Liver (tissue), 3 donors: ENCODE measurements around the gene ELOF1.

ENCODE experiments used
- GABPA ChIP-seq, 2 donors: IDR thresholded peaks in 1 of 2; conservative IDR thresholded peaks in 1 of 2; 2 replicates each; pipeline ENCODE4 v1.6.1; 2016; ENCODE audit warnings: antibody characterized with exemption in 2 of 2, mild to moderate bottlenecking in 1 of 2, moderate library complexity in 1 of 2
- HNF4A ChIP-seq, 2 donors: conservative IDR thresholded peaks; 2 replicates each; pipeline ENCODE4 v1.6.1; 2016; ENCODE audit warnings: antibody characterized with exemption in 2 of 2, mild to moderate bottlenecking in 2 of 2
- JUND ChIP-seq, 2 donors: IDR thresholded peaks; 2 replicates each; pipeline ENCODE4 v1.6.1; 2016; ENCODE audit warnings: antibody characterized with exemption in 2 of 2
- RAD21 ChIP-seq, 2 donors: IDR thresholded peaks; 2 replicates each; pipeline ENCODE4 v1.6.1; 2016; ENCODE audit warnings: antibody characterized with exemption in 2 of 2, mild to moderate bottlenecking in 2 of 2
- RXRA ChIP-seq, 2 donors: IDR thresholded peaks; 2 replicates each; pipeline ENCODE4 v1.6.1; 2017 to 2018; ENCODE audit warnings: antibody characterized with exemption in 2 of 2, mild to moderate bottlenecking in 1 of 2
- TAF1 ChIP-seq: conservative IDR thresholded peaks from 2 replicates; pipeline ENCODE4 v1.6.1; 2016; ENCODE audit warnings: antibody characterized with exemption, mild to moderate bottlenecking
- YY1 ChIP-seq: IDR thresholded peaks from 2 replicates; pipeline ENCODE4 v1.6.1; 2016; ENCODE audit warnings: antibody characterized with exemption, mild to moderate bottlenecking
- TF ChIP-seq, protein P1 (sequence below): fragments of 150-350 bp; IDR thresholded peaks from 2 replicates; pipeline ENCODE4 v1.5.1; 2017; ENCODE audit warnings: improper control_type of control experiment, low read depth, low read length; ENCODE audit not compliant: missing input control
- TF ChIP-seq, protein P2 (sequence below): IDR thresholded peaks from 2 replicates; pipeline ENCODE4 v1.6.1; 2016; ENCODE audit warnings: antibody characterized with exemption, mild to moderate bottlenecking
- TF ChIP-seq, protein P3 (sequence below): IDR thresholded peaks from 2 replicates; pipeline ENCODE4 v1.6.1; 2016; ENCODE audit warnings: antibody characterized with exemption
- TF ChIP-seq, protein P4 (sequence below): IDR thresholded peaks from 2 replicates; pipeline ENCODE4 v1.6.1; 2016; ENCODE audit warnings: antibody characterized with exemption
- TF ChIP-seq, protein P5 (sequence below): IDR thresholded peaks from 2 replicates; pipeline ENCODE4 v1.6.1; 2016; ENCODE audit warnings: antibody characterized with exemption
- donor health status: healthy.
- donor health status: healthy.

DNA sequence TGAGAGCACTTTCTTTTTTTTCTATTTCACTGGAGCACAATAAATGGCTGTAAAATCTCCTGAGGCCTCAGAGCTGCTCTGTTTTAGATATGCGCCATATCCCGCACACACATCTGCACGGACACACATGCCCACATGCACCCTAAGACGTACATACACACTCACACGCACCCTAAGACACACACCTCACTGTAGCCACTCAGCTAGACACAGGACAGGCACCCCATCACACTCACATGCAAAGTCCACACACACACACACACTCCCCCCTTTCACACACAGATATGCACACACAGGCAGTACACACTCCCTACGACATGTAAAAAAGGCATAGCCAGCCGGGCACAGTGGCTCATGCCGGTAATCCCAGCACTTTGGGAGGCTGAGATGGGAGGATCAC is 8.8 kb downstream of the ELOF1 start:
- TF ChIP-seq, protein P1, sequence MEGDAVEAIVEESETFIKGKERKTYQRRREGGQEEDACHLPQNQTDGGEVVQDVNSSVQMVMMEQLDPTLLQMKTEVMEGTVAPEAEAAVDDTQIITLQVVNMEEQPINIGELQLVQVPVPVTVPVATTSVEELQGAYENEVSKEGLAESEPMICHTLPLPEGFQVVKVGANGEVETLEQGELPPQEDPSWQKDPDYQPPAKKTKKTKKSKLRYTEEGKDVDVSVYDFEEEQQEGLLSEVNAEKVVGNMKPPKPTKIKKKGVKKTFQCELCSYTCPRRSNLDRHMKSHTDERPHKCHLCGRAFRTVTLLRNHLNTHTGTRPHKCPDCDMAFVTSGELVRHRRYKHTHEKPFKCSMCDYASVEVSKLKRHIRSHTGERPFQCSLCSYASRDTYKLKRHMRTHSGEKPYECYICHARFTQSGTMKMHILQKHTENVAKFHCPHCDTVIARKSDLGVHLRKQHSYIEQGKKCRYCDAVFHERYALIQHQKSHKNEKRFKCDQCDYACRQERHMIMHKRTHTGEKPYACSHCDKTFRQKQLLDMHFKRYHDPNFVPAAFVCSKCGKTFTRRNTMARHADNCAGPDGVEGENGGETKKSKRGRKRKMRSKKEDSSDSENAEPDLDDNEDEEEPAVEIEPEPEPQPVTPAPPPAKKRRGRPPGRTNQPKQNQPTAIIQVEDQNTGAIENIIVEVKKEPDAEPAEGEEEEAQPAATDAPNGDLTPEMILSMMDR, result no peak
- TF ChIP-seq GABPA (IDR thresholded peaks at IDR 0.05 in 1 of 2, conservative IDR thresholded peaks at IDR 0.05 in 1 of 2) (no peak), YY1 (no peak), TAF1 (no peak), RXRA (IDR thresholded peaks at IDR 0.05) (no peak), JUND (IDR thresholded peaks at IDR 0.05) (no peak), HNF4A (conservative IDR thresholded peaks at IDR 0.05) (no peak), RAD21 (IDR thresholded peaks at IDR 0.05) (no peak)
- TF ChIP-seq, protein P2, sequence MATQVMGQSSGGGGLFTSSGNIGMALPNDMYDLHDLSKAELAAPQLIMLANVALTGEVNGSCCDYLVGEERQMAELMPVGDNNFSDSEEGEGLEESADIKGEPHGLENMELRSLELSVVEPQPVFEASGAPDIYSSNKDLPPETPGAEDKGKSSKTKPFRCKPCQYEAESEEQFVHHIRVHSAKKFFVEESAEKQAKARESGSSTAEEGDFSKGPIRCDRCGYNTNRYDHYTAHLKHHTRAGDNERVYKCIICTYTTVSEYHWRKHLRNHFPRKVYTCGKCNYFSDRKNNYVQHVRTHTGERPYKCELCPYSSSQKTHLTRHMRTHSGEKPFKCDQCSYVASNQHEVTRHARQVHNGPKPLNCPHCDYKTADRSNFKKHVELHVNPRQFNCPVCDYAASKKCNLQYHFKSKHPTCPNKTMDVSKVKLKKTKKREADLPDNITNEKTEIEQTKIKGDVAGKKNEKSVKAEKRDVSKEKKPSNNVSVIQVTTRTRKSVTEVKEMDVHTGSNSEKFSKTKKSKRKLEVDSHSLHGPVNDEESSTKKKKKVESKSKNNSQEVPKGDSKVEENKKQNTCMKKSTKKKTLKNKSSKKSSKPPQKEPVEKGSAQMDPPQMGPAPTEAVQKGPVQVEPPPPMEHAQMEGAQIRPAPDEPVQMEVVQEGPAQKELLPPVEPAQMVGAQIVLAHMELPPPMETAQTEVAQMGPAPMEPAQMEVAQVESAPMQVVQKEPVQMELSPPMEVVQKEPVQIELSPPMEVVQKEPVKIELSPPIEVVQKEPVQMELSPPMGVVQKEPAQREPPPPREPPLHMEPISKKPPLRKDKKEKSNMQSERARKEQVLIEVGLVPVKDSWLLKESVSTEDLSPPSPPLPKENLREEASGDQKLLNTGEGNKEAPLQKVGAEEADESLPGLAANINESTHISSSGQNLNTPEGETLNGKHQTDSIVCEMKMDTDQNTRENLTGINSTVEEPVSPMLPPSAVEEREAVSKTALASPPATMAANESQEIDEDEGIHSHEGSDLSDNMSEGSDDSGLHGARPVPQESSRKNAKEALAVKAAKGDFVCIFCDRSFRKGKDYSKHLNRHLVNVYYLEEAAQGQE, result no peak
- TF ChIP-seq, protein P3, sequence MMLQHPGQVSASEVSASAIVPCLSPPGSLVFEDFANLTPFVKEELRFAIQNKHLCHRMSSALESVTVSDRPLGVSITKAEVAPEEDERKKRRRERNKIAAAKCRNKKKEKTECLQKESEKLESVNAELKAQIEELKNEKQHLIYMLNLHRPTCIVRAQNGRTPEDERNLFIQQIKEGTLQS, result no peak
- TF ChIP-seq, protein P4, sequence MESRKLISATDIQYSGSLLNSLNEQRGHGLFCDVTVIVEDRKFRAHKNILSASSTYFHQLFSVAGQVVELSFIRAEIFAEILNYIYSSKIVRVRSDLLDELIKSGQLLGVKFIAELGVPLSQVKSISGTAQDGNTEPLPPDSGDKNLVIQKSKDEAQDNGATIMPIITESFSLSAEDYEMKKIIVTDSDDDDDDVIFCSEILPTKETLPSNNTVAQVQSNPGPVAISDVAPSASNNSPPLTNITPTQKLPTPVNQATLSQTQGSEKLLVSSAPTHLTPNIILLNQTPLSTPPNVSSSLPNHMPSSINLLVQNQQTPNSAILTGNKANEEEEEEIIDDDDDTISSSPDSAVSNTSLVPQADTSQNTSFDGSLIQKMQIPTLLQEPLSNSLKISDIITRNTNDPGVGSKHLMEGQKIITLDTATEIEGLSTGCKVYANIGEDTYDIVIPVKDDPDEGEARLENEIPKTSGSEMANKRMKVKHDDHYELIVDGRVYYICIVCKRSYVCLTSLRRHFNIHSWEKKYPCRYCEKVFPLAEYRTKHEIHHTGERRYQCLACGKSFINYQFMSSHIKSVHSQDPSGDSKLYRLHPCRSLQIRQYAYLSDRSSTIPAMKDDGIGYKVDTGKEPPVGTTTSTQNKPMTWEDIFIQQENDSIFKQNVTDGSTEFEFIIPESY, result no peak
- TF ChIP-seq, protein P5, sequence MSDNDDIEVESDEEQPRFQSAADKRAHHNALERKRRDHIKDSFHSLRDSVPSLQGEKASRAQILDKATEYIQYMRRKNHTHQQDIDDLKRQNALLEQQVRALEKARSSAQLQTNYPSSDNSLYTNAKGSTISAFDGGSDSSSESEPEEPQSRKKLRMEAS, result no peak
